HCT116 (cell line): ENCODE measurements around the gene GABBR2. TPM values are rescaled to one million over a fixed set of nuclear protein-coding genes. Genes with fewer than 3 reads are reported as not detected.

Experiments used
- ATAC-seq: fragments of 200-7000 bp; cut with Tn5 transposase; 2 replicates; pipeline ENCODE4 v1.9.1; 2020; ENCODE audit warnings: mild to moderate bottlenecking, moderate library complexity
- BruUV-seq: library from RNA; stranded (reverse); fragments of 400-500 nt; replicated peaks from 2 replicates; lab custom pipeline; 2021; lab: Mats Ljungman, UMichigan
- CTCF ChIA-PET: fragments of 300-600 bp; sonication (Branson Sonifier 250); formaldehyde crosslinking; loops from one replicate; lab custom pipeline; 2021; ENCODE audit warnings: antibody characterized with exemption; lab: Charles Lee
- POLR2A ChIA-PET: fragments of 300-600, 350-600 bp; sonication (Branson Sonifier 250); formaldehyde crosslinking; loops from one replicate; lab custom pipeline; 2021; ENCODE audit warnings: antibody characterized with exemption; lab: Charles Lee
- RAD21 ChIA-PET, 2 experiments: fragments of 300-600 bp; sonication (Branson Sonifier 250); formaldehyde crosslinking; loops; one replicate each; lab custom pipeline; 2023; ENCODE audit warnings: low total read pairs in 2 of 2; ENCODE audit not compliant: uncharacterized antibody in 2 of 2, unreplicated experiment in 2 of 2, low non-redundant PET in 1 of 2; lab: Charles Lee
- DNase-seq: peaks from one replicate; pipeline ENCODE4 v3.0.0-alpha.2; 2010; ENCODE audit warnings: low read depth, low spot score
- H2AFZ ChIP-seq: fragments of 200-600 bp; shearing (Covaris generic), sonication (generic); 2 replicates; pipeline ENCODE4 v1.6.1; 2017; ENCODE audit warnings: low read depth, mixed run types, mixed read lengths, antibody characterized with exemption, low read length; ENCODE audit not compliant: poor library complexity, severe bottlenecking
- H3K27ac ChIP-seq: 2 replicates; pipeline ENCODE4 v1.5.1; 2012; ENCODE audit warnings: low read depth, low read length
- H3K27me3 ChIP-seq: fragments of 200-600 bp; sonication (generic); 2 replicates; pipeline ENCODE4 v1.6.1; 2016; ENCODE audit warnings: mixed run types, low read length, mixed read lengths; ENCODE audit not compliant: insufficient read depth
- H3K36me3 ChIP-seq, 2 experiments: fragments of 200-500 bp in 1 of 2; fragments of 200-600 bp in 1 of 2; sonication (Bioruptor generic) in 1 of 2; sonication (generic) in 1 of 2; 2 replicates each; pipeline versions ENCODE4 v1.5.1 to v1.6.1; 2014 to 2016; ENCODE audit warnings: low read length in 2 of 2, inconsistent platforms in 1 of 2, mixed read lengths in 1 of 2, mixed run types in 1 of 2; ENCODE audit not compliant: insufficient read depth in 2 of 2, control insufficient read depth in 1 of 2
- H3K4me1 ChIP-seq, 2 experiments: fragments of 200-600 bp in 1 of 2; sonication (generic) in 1 of 2; 2 replicates each; pipeline versions ENCODE4 v1.5.1 to v1.6.1; 2012 to 2017; ENCODE audit warnings: low read length in 2 of 2, inconsistent platforms in 1 of 2, mild to moderate bottlenecking in 1 of 2, mixed read lengths in 1 of 2, mixed run types in 1 of 2, moderate library complexity in 1 of 2; ENCODE audit not compliant: insufficient read depth in 2 of 2, control insufficient read depth in 1 of 2
- H3K4me2 ChIP-seq: fragments of 200-600 bp; sonication (generic); 2 replicates; pipeline ENCODE4 v1.6.1; 2017; ENCODE audit warnings: mixed run types, low read length, mixed read lengths
- H3K4me3 ChIP-seq, 2 experiments: fragments of 200-600 bp in 1 of 2; sonication (generic) in 1 of 2; replicated peaks in 1 of 2; 2 replicates each; pipeline ENCODE4 v1.5.1; 2011 to 2016; ENCODE audit warnings: low read length in 2 of 2, control low read depth in 1 of 2, low read depth in 1 of 2, mild to moderate bottlenecking in 1 of 2, mixed read lengths in 1 of 2, mixed run types in 1 of 2
- H3K79me2 ChIP-seq: fragments of 200-600 bp; sonication (generic); 2 replicates; pipeline ENCODE4 v1.6.1; 2017; ENCODE audit warnings: mild to moderate bottlenecking, mixed run types, low read length, moderate library complexity, mixed read lengths; ENCODE audit not compliant: insufficient read depth
- H3K9ac ChIP-seq: fragments of 200-600 bp; sonication (generic); 2 replicates; pipeline ENCODE4 v1.6.1; 2016; ENCODE audit warnings: low read length, mixed read lengths
- H3K9me2 ChIP-seq: fragments of 200-600 bp; sonication (generic), shearing (Covaris generic); 2 replicates; pipeline ENCODE4 v1.6.1; 2017; ENCODE audit warnings: mixed run types, mild to moderate bottlenecking, moderate library complexity; ENCODE audit not compliant: insufficient read depth
- H3K9me3 ChIP-seq, 2 experiments: fragments of 200-500 bp in 1 of 2; fragments of 200-600 bp in 1 of 2; sonication (Bioruptor generic) in 1 of 2; sonication (generic) in 1 of 2; 2 replicates each; pipeline ENCODE4 v1.6.1; 2014 to 2017; ENCODE audit warnings: low read length in 2 of 2, mixed read lengths in 2 of 2, inconsistent platforms in 1 of 2, low read depth in 1 of 2, mild to moderate bottlenecking in 1 of 2, mixed run types in 1 of 2, moderate library complexity in 1 of 2; ENCODE audit not compliant: control insufficient read depth in 1 of 2, insufficient read depth in 1 of 2
- H4K20me1 ChIP-seq: fragments of 200-600 bp; sonication (generic), shearing (Covaris generic); 2 replicates; pipeline ENCODE4 v1.6.1; 2017; ENCODE audit warnings: mixed run types, mild to moderate bottlenecking, moderate library complexity; ENCODE audit not compliant: insufficient read depth
- ATF3 ChIP-seq: IDR thresholded peaks from 2 replicates; pipeline ENCODE4 v1.6.1; 2012
- CBX3 ChIP-seq: IDR thresholded peaks from 2 replicates; pipeline ENCODE4 v1.6.1; 2012; ENCODE audit warnings: low read depth
- CTCF ChIP-seq, 3 experiments: fragments of 200-600 bp in 1 of 3; sonication (generic) in 1 of 3; IDR thresholded peaks in 2 of 3; conservative IDR thresholded peaks in 1 of 3; 2 replicates each; pipeline ENCODE4 v1.5.1; 2012 to 2017; ENCODE audit warnings: low read depth in 2 of 3, low read length in 2 of 3, antibody characterized with exemption in 1 of 3, borderline replicate concordance in 1 of 3, control low read depth in 1 of 3, mild to moderate bottlenecking in 1 of 3, mixed read lengths in 1 of 3, mixed run types in 1 of 3, moderate library complexity in 1 of 3; ENCODE audit not compliant: insufficient read depth in 1 of 3
- EGR1 ChIP-seq: IDR thresholded peaks from 2 replicates; pipeline ENCODE4 v1.6.1; 2012; ENCODE audit warnings: low read depth
- ELF1 ChIP-seq: IDR thresholded peaks from 2 replicates; pipeline ENCODE4 v1.6.1; 2012; ENCODE audit warnings: low read depth, borderline replicate concordance
- EZH2 ChIP-seq: fragments of 200-600 bp; sonication (generic); IDR thresholded peaks from 2 replicates; pipeline ENCODE4 v1.6.1; 2017; ENCODE audit warnings: antibody characterized with exemption, mixed run types
- EZH2phosphoT487 ChIP-seq: fragments of 200-600 bp; IDR thresholded peaks from 2 replicates; pipeline ENCODE4 v1.6.1; 2018; ENCODE audit warnings: antibody characterized with exemption, borderline replicate concordance
- FOSL1 ChIP-seq: IDR thresholded peaks from 2 replicates; pipeline ENCODE4 v1.6.1; 2012; ENCODE audit warnings: low read depth
- JUND ChIP-seq: IDR thresholded peaks from 2 replicates; pipeline ENCODE4 v1.6.1; 2012
- POLR2A ChIP-seq: IDR thresholded peaks from 2 replicates; pipeline ENCODE4 v1.7.0; 2011; ENCODE audit warnings: borderline replicate concordance; ENCODE audit not compliant: insufficient read depth, insufficient read length; ENCODE audit errors: extremely low read depth
- POLR2AphosphoS5 ChIP-seq: IDR thresholded peaks from 2 replicates; pipeline ENCODE4 v1.6.1; 2011; ENCODE audit warnings: mild to moderate bottlenecking, low read depth, low read length, moderate library complexity
- RAD21 ChIP-seq: IDR thresholded peaks from 2 replicates; pipeline ENCODE4 v1.6.1; 2012; ENCODE audit warnings: low read depth, mild to moderate bottlenecking
- SIN3A ChIP-seq: IDR thresholded peaks from 2 replicates; pipeline ENCODE4 v1.6.1; 2012; ENCODE audit warnings: low read depth
- SP1 ChIP-seq: IDR thresholded peaks from 2 replicates; pipeline ENCODE4 v1.6.1; 2012; ENCODE audit warnings: low read depth
- SRF ChIP-seq: IDR thresholded peaks from 2 replicates; pipeline ENCODE4 v1.6.1; 2012; ENCODE audit warnings: low read depth
- TCF7L2 ChIP-seq: IDR thresholded peaks from 2 replicates; pipeline ENCODE4 v1.7.0; 2011; ENCODE audit warnings: borderline replicate concordance, inconsistent platforms; ENCODE audit not compliant: insufficient read depth, insufficient read length; ENCODE audit errors: extremely low read depth
- intact Hi-C: fragments of 100-400 bp; cut with micrococcal nuclease; formaldehyde crosslinking; loops from 2 replicates; pipeline ENCODE4 v1.10.0; 2022
- total RNA-seq: library from RNA; stranded (reverse); gene quantifications from one replicate; pipeline ENCODE4 v1.2.1, GENCODE V29; 2021; ENCODE audit not compliant: unreplicated experiment
- TF ChIP-seq, protein P1 (sequence below): IDR thresholded peaks from 2 replicates; pipeline ENCODE4 v1.6.1; 2012; ENCODE audit warnings: low read depth
- TF ChIP-seq, protein P2 (sequence below): IDR thresholded peaks from 2 replicates; pipeline ENCODE4 v1.6.1; 2011; ENCODE audit warnings: mild to moderate bottlenecking, low read length, moderate library complexity; ENCODE audit not compliant: insufficient replicate concordance; ENCODE audit errors: extremely low read depth
- TF ChIP-seq, protein P3 (sequence below): IDR thresholded peaks from 2 replicates; pipeline ENCODE4 v1.6.1; 2012

The GABBR2 gene
- total RNA-seq, 1 experiment from 2014 or later, result 0.15 TPM

- no peaks in the 10 kb centered on the region for H3K4me1 ChIP-seq
- CTCF ChIA-PET, result no interaction called here
- no peak overlapping the region for H2AFZ ChIP-seq
- POLR2A ChIA-PET, result no interaction called here
- H3K9me2 ChIP-seq, result no peaks in the 10 kb centered on the region
- no peaks in the 10 kb centered on the region for H3K27me3 ChIP-seq
- TF ChIP-seq POLR2A (no peak), CTCF (IDR thresholded peaks at IDR 0.05 in 2 of 3, conservative IDR thresholded peaks at IDR 0.05 in 1 of 3; ENCODE audit: borderline replicate concordance in 1 of 3, insufficient read depth in 1 of 3, low read depth in 2 of 3, low read length in 2 of 3) (no peak), SRF (no peak), ATF3 (no peak), FOSL1 (no peak), POLR2AphosphoS5 (no peak), ELF1 (no peak), JUND (no peak), SIN3A (no peak), EZH2phosphoT487 (no peak), RAD21 (no peak), EGR1 (no peak), SP1 (no peak), CBX3 (no peak), EZH2 (no peak), TCF7L2 (no peak)
- TF ChIP-seq, protein P1, sequence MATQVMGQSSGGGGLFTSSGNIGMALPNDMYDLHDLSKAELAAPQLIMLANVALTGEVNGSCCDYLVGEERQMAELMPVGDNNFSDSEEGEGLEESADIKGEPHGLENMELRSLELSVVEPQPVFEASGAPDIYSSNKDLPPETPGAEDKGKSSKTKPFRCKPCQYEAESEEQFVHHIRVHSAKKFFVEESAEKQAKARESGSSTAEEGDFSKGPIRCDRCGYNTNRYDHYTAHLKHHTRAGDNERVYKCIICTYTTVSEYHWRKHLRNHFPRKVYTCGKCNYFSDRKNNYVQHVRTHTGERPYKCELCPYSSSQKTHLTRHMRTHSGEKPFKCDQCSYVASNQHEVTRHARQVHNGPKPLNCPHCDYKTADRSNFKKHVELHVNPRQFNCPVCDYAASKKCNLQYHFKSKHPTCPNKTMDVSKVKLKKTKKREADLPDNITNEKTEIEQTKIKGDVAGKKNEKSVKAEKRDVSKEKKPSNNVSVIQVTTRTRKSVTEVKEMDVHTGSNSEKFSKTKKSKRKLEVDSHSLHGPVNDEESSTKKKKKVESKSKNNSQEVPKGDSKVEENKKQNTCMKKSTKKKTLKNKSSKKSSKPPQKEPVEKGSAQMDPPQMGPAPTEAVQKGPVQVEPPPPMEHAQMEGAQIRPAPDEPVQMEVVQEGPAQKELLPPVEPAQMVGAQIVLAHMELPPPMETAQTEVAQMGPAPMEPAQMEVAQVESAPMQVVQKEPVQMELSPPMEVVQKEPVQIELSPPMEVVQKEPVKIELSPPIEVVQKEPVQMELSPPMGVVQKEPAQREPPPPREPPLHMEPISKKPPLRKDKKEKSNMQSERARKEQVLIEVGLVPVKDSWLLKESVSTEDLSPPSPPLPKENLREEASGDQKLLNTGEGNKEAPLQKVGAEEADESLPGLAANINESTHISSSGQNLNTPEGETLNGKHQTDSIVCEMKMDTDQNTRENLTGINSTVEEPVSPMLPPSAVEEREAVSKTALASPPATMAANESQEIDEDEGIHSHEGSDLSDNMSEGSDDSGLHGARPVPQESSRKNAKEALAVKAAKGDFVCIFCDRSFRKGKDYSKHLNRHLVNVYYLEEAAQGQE, result no peak
- TF ChIP-seq, protein P2, sequence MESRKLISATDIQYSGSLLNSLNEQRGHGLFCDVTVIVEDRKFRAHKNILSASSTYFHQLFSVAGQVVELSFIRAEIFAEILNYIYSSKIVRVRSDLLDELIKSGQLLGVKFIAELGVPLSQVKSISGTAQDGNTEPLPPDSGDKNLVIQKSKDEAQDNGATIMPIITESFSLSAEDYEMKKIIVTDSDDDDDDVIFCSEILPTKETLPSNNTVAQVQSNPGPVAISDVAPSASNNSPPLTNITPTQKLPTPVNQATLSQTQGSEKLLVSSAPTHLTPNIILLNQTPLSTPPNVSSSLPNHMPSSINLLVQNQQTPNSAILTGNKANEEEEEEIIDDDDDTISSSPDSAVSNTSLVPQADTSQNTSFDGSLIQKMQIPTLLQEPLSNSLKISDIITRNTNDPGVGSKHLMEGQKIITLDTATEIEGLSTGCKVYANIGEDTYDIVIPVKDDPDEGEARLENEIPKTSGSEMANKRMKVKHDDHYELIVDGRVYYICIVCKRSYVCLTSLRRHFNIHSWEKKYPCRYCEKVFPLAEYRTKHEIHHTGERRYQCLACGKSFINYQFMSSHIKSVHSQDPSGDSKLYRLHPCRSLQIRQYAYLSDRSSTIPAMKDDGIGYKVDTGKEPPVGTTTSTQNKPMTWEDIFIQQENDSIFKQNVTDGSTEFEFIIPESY, result no peak
- TF ChIP-seq, protein P3, sequence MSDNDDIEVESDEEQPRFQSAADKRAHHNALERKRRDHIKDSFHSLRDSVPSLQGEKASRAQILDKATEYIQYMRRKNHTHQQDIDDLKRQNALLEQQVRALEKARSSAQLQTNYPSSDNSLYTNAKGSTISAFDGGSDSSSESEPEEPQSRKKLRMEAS, result no peak
- RAD21 ChIA-PET, result no interaction called here
- ATAC-seq, result no peak
- H3K4me2 ChIP-seq, result no peak overlapping the region
- intact Hi-C loops, result no loop called here
- no TSS peak for BruUV-seq
- DNase-seq, result no peak
- H3K9me3 ChIP-seq, result no peaks in the 10 kb centered on the region
- no peak overlapping the region for H3K27ac ChIP-seq
- no peak overlapping the region for H3K9ac ChIP-seq
- no peaks in the 10 kb centered on the region for H3K36me3 ChIP-seq
- no peaks in the 10 kb centered on the region for H3K79me2 ChIP-seq
- no peak overlapping the region for H3K4me3 ChIP-seq
- no peaks in the 10 kb centered on the region for H4K20me1 ChIP-seq
These were observed 410.3 kb downstream of the GABBR2 start for GRCh38 chr9:98298476-98298875.
